Neural progenitor cell (in vitro differentiated cells): ENCODE measurements around the gene HLA-DMA. TPM values are rescaled to one million over a fixed set of nuclear protein-coding genes. Genes with fewer than 3 reads are reported as not detected.

Experiments
- DNase-seq: peaks from one replicate; pipeline ENCODE4 v3.0.0-alpha.2; 2016; ENCODE audit warnings: low spot score
- H2AFZ ChIP-seq: fragments of 200-600 bp; sonication (generic); replicated peaks from 2 replicates; pipeline ENCODE4 v1.6.1; 2016; ENCODE audit warnings: antibody characterized with exemption
- H3F3A ChIP-seq: fragments of 200-600 bp; sonication (generic); 2 replicates; pipeline ENCODE4 v1.6.1; 2016; ENCODE audit warnings: antibody characterized with exemption, low read depth
- H3K27ac ChIP-seq: fragments of 200-600 bp; sonication (generic); 2 replicates; pipeline ENCODE4 v1.5.1; 2016; ENCODE audit warnings: mild to moderate bottlenecking
- H3K27me3 ChIP-seq: fragments of 200-600 bp; sonication (generic); 2 replicates; pipeline ENCODE4 v1.6.1; 2016; ENCODE audit warnings: mild to moderate bottlenecking, moderate library complexity
- H3K36me3 ChIP-seq: fragments of 200-600 bp; sonication (generic); 2 replicates; pipeline ENCODE4 v1.5.1; 2016
- H3K4me1 ChIP-seq: fragments of 200-600 bp; sonication (generic); 2 replicates; pipeline ENCODE4 v1.6.1; 2016; ENCODE audit warnings: mixed run types
- H3K4me2 ChIP-seq: fragments of 200-600 bp; sonication (generic); 2 replicates; pipeline ENCODE4 v1.6.1; 2016
- H3K4me3 ChIP-seq: fragments of 200-600 bp; sonication (generic); 2 replicates; pipeline ENCODE4 v1.5.1; 2016
- H3K79me2 ChIP-seq: fragments of 200-600 bp; sonication (generic); 2 replicates; pipeline ENCODE4 v1.6.1; 2016; ENCODE audit warnings: low read depth
- H3K9ac ChIP-seq: fragments of 200-600 bp; sonication (generic); 2 replicates; pipeline ENCODE4 v1.6.1; 2016
- H3K9me3 ChIP-seq: fragments of 200-600 bp; sonication (generic); 2 replicates; pipeline ENCODE4 v1.5.1; 2016; ENCODE audit warnings: low read depth
- H4K20me1 ChIP-seq: fragments of 200-600 bp; sonication (generic); 2 replicates; pipeline ENCODE4 v1.6.1; 2016; ENCODE audit warnings: low read depth
- H3K27ac Mint-ChIP-seq: 3 replicates; pipeline ENCODE4 v1.8.0; 2021; ENCODE audit warnings: mixed read lengths
- H3K27me3 Mint-ChIP-seq: 2 replicates; pipeline ENCODE4 v1.8.0; 2022; ENCODE audit warnings: low read depth, mild to moderate bottlenecking, inconsistent platforms, moderate library complexity, mixed read lengths; ENCODE audit not compliant: insufficient read depth
- H3K36me3 Mint-ChIP-seq: 3 replicates; pipeline ENCODE4 v1.8.0; 2021; ENCODE audit warnings: mixed read lengths
- H3K4me1 Mint-ChIP-seq: 3 replicates; pipeline ENCODE4 v1.8.0; 2021; ENCODE audit warnings: mixed read lengths
- H3K4me3 Mint-ChIP-seq: 3 replicates; pipeline ENCODE4 v1.8.0; 2021; ENCODE audit warnings: mild to moderate bottlenecking, moderate library complexity, mixed read lengths
- H3K9me3 Mint-ChIP-seq: 3 replicates; pipeline ENCODE4 v1.8.0; 2020; ENCODE audit warnings: mixed read lengths
- CTCF ChIP-seq: fragments of 200-600 bp; sonication (generic); IDR thresholded peaks from 2 replicates; pipeline ENCODE4 v1.5.1; 2017; ENCODE audit warnings: antibody characterized with exemption, mild to moderate bottlenecking
- EZH2 ChIP-seq: fragments of 200-600 bp; sonication (generic); IDR thresholded peaks from 2 replicates; pipeline ENCODE4 v1.6.1; 2017; ENCODE audit warnings: antibody characterized with exemption, mild to moderate bottlenecking, moderate library complexity
- EZH2phosphoT487 ChIP-seq: fragments of 200-600 bp; sonication (generic); IDR thresholded peaks from 2 replicates; pipeline ENCODE4 v1.6.1; 2017; ENCODE audit warnings: antibody characterized with exemption
- total RNA-seq: library from RNA; depleted of rRNA; stranded (reverse); fragments of >200 nt; gene quantifications from 2 replicates; pipeline ENCODE4 v1.2.3, GENCODE V29; 2015; ENCODE audit warnings: low replicate concordance

Gene HLA-DMA
- total RNA-seq, 1 donor from 2014 or later, result 11.9 TPM

DNA sequence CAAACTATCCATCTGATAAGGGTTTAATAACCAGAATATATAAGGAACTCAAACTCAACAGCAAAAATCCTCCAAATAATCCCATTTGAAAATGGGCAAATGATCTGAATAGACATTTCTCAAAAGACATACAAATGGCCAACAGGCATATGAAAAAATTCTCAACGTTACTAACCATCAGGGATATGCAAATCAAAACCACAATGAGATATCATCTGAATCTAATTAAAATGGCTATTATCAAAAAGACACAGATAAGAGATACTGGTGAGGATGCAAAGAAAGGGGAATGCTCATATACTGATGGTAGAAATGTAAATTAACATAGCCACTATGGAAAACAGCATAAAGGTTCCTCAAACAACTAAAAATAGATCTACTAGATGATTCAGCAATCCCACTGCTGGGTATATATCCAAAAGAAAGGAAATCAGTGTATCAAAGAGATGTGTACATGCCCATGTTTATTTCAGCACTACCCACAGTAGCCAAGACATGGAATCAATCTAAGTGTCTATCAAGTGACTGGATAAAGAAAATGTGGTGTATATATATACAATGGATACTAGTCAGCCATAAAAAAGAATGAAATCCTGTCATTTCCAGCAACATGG lies 9.4 kb upstream of the HLA-DMA start:
- TF ChIP-seq EZH2phosphoT487, result no peak
- TF ChIP-seq CTCF, result no peak
- TF ChIP-seq EZH2, result no peak
- Histone ChIP-seq H3K79me2 (peaks cover 33% of the 10 kb centered on the region), H3K27me3 (no peaks in the 10 kb centered on the region), H3K36me3 (no peaks in the 10 kb centered on the region), H2AFZ (no peak overlapping the region), H3F3A (no peaks in the 10 kb centered on the region), H3K9ac (no peak overlapping the region), H3K27ac (no peak overlapping the region), H3K4me2 (no peak overlapping the region), H3K4me1 (peaks cover 9% of the 10 kb centered on the region), H3K4me3 (no peak overlapping the region), H4K20me1 (peaks cover 9% of the 10 kb centered on the region), H3K9me3 (peaks cover 4% of the 10 kb centered on the region)
- DNase-seq, result no peak
- Mint-ChIP-seq H3K4me1 (peaks cover 16% of the 10 kb centered on the region), H3K27me3 (peaks cover 3% of the 10 kb centered on the region), H3K9me3 (peaks cover 7% of the 10 kb centered on the region), H3K27ac (no peak overlapping the region), H3K4me3 (no peak overlapping the region), H3K36me3 (peaks cover 3% of the 10 kb centered on the region)

- peaks cover 3% of the 10 kb centered on the region for H3K4me1 Mint-ChIP-seq
- H3K9me3 ChIP-seq, result peaks cover 4% of the 10 kb centered on the region
- peaks cover 7% of the 10 kb centered on the region for H3K9me3 Mint-ChIP-seq
- H3K27ac Mint-ChIP-seq, result no peak overlapping the region
- DNase-seq, result no peak
- H3K27me3 ChIP-seq, result no peaks in the 10 kb centered on the region
- peaks cover 3% of the 10 kb centered on the region for H3K27me3 Mint-ChIP-seq
- H3K4me3 Mint-ChIP-seq, result no peak overlapping the region
- no peak overlapping the region for H3K9ac ChIP-seq
- no peak overlapping the region for H3K4me3 ChIP-seq
- peaks cover 3% of the 10 kb centered on the region for H3K36me3 Mint-ChIP-seq
- H4K20me1 ChIP-seq, result no peaks in the 10 kb centered on the region
- no peak overlapping the region for H2AFZ ChIP-seq
- H3F3A ChIP-seq, result no peaks in the 10 kb centered on the region
- no peaks in the 10 kb centered on the region for H3K4me1 ChIP-seq
- H3K36me3 ChIP-seq, result no peaks in the 10 kb centered on the region
- no peak for TF ChIP-seq EZH2phosphoT487
- TF ChIP-seq EZH2, result no peak
- no peak for TF ChIP-seq CTCF
- peaks cover 16% of the 10 kb centered on the region for H3K79me2 ChIP-seq
- H3K4me2 ChIP-seq, result no peak overlapping the region
- H3K27ac ChIP-seq, result no peak overlapping the region
Observed at GRCh38 chr6:32960563-32960962, 7.7 kb upstream of the HLA-DMA start.

- H3K27me3 ChIP-seq, result no peaks in the 10 kb centered on the region
- H3K79me2 ChIP-seq, result peaks cover 2% of the 10 kb centered on the region
- H3K27me3 Mint-ChIP-seq, result peaks cover 2% of the 10 kb centered on the region
- no peaks in the 10 kb centered on the region for H3K9me3 ChIP-seq
- H4K20me1 ChIP-seq, result no peaks in the 10 kb centered on the region
- no peak overlapping the region for H3K4me3 Mint-ChIP-seq
- no peak for DNase-seq
- no peaks in the 10 kb centered on the region for H3K36me3 Mint-ChIP-seq
- H3K4me1 ChIP-seq, result no peaks in the 10 kb centered on the region
- H3K4me2 ChIP-seq, result no peak overlapping the region
- H3K27ac Mint-ChIP-seq, result no peak overlapping the region
- H3K36me3 ChIP-seq, result no peaks in the 10 kb centered on the region
- H3K4me1 Mint-ChIP-seq, result peaks cover 4% of the 10 kb centered on the region
- TF ChIP-seq CTCF, result no peak
- TF ChIP-seq EZH2phosphoT487, result no peak
- no peak for TF ChIP-seq EZH2
- no peak overlapping the region for H2AFZ ChIP-seq
- no peak overlapping the region for H3K9ac ChIP-seq
- no peak overlapping the region for H3K4me3 ChIP-seq
- peaks cover under 1% of the 10 kb centered on the region for H3K9me3 Mint-ChIP-seq
- H3K27ac ChIP-seq, result no peak overlapping the region
- no peaks in the 10 kb centered on the region for H3F3A ChIP-seq
Observed at GRCh38 chr6:32956176-32956575, 3.3 kb upstream of the HLA-DMA start.
